Activated T-helper 1 cell treated with anti-CD3 and anti-CD28 coated beads, Interleukin-2, amount 50 U/mL, for 16 hours (primary cell): ENCODE results near the gene DNAL4.

Experiments used
- DNase-seq, 2 donors: peaks; one replicate each; pipeline ENCODE4 v3.0.0-alpha.2; 2020; ENCODE audit warnings: low read depth in 1 of 2, low spot score in 1 of 2

The DNAL4 gene, protein sequence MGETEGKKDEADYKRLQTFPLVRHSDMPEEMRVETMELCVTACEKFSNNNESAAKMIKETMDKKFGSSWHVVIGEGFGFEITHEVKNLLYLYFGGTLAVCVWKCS

DNA sequence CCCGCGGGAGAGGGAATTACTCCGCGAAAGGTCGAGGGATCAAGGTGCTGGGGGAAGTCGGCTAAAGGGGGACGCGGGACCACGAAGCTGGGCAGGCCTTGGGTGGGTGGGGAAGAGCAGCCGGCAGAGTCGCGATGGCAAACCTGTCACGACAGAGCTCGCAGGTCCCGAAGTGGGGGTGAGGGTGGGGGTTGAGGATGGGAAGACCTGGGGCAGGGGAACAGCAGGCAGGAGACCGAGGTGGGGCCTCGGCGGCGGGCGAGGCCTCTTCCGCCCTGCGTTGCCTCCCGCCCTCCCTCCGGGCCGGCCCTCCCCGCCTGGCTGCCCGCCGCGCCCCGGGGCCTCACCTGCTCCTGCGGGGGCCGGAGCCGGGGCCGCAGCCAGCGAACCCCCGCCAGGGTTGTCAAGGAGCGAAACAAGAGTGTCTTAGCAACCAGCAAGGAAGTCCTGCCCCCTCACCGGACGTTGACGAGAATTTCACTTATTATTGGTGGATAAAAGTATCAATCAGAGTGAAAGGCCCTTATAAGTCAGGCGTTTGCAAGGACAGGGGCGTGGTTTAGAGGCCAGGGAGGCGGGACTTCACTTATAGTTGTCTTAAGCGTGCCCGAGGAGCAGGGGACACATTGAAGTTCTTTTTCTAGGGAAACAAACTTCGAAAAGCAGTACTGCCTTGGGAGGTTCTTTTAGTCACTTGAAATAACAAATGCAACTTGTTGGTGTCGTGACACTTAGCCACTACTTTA, at the start of gene DNAL4:
Gene DNAL4, minus strand, starts transcription at position 423 of the 746 bp plus-strand sequence. CDS start 11,412 bp downstream, outside the sequence.
- DNase-seq, result peak; percentile 79 to 80

DNA sequence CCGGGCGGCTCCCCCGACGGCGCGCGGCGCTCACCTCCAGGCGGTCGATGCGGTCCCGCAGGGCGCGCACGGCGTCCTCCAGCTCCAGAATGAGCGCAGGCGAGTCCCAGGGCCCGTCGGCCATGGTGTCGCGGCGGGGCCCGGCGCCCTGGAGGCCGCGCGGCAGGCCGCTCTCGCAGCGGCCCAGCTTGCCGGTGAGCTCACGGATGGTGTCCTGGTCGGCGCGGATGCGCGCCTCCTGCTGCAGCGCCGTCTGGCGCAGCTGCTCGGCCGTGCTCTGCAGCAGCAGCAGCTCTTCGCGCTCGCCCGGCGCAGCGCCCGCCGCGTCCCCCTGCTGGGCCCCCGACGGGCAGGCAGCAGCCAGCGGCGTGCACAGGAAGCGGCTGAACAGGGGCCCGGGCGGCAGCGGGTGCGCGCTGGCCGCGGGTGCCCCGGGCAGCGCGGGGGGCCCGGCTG, 49.3 kb upstream of the DNAL4 start:
- DNase-seq, result peak in 1 of 2 donors; percentile 43

DNA sequence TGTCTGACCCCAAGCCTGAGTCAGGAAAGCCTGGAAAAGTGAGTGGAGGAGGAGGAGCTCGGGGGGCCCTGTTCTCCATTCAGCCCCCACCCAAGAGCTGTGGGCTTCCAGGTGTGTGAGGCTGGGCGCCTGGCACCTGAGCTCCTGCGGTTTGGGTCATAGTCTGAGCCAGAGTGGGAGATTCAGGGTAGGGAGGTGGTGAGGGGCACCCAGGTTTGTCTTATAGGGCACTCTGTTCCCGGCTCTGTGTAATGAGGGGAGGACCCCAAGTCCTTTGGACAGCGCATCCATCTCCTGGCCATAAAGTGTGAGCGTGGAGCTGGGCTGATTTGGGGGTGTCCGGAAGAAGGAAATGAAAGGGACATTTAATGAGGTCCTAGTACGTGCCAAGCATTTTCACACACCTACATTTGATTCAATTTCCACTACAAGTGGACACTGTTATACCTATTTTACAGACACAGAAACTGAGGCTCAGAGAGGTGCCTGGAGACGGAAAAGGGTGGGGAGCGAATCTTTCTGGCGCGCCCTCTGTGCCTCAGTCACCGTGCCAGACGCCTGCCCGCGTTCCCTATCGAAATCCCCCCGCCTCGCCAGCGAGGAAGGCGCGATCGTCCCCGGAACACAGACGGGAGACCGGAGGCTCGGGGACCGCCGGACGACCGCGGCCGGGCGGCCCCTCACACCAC, 48.7 kb upstream of the DNAL4 start:
- no peak for DNase-seq

DNA sequence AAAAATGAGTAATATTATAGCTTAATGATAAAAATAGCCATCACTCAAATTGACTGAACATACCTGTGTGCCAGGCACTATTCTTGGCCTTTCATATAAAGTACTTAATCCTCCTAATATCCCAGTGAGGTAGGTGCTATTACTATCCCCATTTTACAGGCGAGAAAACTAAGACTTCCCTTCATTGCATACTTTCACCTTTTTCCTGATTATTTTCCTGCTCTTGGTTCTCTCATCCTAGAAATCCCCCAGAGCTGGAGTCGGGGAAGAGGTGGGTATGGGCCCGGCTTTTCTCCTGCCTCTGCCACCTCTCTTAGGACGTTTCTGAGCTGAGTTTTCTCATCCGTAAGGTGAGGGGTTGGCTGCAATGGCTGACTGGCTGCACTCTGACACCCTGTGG, 47.7 kb upstream of the DNAL4 start:
- DNase-seq, result no peak

DNA sequence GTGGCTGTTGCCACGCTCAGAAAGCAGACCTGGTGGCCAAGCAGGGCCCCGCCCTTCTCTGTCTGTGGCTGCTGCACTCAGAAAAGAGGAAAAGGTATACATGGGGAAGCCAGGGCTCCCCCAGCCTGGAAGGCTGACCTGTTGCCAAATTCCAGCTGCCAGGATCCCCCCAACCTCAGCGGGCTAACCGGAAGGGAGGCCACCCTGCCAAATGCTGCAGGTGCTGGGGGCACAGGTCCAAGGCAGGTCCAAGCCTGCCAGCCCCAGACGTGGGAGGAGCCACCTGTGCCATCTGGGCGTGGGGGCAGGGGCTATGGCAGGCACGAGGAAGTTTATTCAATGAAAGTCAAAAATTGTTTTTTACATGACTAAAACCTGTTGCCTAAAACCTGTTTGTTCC, 47.3 kb upstream of the DNAL4 start:
- DNase-seq, result no peak

DNA sequence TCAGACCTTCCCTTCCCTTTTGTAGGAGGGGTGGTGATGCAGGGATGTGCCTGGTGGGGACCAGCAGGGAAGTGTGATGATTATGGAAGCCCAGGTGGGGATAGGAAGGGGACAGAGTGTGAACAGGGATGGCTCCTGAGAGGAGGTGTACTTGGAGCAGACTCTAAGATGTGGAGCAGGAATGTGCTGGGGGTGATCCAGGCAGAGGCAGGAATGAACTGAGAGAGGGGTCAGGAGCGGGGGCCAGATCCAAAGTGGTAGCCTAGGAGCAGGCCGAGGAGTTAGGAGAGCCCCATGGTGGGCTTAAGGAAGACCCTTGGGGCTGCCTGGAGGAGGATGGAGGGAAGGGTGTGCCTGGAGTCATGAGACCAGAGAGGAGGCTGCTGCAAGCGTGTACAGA, 46.2 kb upstream of the DNAL4 start:
- DNase-seq, result no peak

DNA sequence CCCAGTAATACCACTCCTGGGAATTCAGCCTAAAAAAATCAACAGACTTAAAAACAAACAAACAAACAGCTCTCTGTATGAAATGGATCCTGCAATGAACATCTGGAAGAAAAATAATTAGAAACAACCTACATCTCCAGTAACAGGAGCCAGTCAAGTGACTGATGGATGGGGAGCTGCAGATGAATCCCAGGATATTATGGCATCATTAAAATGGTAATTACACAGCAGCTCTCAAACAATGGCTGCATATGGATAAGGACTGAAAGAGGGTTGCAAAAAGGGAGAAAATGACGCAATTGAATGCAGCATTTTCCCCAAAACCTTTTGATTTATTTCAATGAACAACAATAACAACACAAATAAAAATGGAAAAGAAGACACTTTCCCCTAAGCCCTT, 45.7 kb upstream of the DNAL4 start:
- DNase-seq, result no peak

DNA sequence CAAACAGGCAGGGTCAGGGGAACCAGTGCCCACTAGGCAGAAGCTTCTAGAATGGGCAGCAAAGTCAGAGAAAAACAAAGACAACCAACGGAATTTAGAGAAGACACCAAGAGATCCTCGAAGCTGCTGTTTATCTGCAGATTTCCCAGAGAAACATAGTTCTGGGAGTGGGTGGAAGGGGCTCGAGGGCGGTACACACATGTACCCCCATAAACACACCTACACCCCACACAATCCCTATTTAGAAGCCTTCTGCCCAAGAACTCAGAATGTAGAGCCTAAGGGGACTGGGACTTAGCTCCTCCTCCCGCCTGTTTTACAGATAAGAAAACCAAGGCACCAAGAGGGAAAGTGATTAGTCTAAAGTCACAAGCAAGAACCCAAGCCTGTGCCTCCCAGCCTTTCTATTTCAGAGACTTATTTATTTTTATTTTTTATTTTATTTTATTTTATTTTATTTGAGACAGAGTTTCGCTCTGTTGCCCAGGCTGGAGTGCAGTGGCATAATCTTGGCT, 43.5 kb upstream of the DNAL4 start:
- no peak for DNase-seq

DNA sequence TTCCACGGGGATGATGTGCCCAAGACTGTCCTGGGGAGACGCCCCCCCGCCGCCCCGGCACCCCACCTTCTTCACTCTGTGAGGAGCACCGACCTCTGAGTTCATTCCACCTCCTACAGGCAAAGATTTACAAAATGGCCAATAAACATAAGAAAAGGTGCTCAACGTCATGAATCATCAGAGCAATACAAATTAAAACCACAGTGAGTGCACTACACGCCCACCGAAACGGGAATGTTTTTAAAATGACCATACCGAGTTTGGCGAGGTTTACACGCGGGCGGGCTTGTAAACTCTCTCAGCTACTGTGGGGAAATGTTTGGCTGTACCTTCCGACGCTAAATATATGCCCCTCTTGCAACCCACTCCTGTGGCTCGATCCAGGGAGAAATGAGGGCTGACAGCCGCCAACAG, 42.0 kb upstream of the DNAL4 start:
- DNase-seq, result no peak

DNA sequence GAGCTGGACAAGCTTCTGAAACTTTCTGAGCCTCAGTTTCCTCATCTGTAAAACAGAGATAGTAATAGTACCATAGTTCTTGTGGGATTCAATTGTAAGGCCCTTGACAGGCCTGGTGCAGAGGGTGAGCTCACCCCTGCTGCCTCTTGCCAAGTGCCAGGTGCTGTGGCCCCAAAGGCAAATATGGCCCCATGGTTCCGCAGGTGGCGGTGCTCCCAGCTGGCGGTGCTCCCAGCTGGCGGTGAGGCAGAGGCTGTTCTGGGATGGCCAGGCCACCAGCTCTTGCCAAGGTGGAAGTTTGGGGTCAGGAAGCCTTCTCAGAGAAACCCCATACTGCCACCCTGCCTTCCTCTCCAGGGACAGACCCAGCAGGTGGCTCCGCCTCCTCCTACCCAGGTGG, 41.0 kb upstream of the DNAL4 start:
- no peak for DNase-seq

DNA sequence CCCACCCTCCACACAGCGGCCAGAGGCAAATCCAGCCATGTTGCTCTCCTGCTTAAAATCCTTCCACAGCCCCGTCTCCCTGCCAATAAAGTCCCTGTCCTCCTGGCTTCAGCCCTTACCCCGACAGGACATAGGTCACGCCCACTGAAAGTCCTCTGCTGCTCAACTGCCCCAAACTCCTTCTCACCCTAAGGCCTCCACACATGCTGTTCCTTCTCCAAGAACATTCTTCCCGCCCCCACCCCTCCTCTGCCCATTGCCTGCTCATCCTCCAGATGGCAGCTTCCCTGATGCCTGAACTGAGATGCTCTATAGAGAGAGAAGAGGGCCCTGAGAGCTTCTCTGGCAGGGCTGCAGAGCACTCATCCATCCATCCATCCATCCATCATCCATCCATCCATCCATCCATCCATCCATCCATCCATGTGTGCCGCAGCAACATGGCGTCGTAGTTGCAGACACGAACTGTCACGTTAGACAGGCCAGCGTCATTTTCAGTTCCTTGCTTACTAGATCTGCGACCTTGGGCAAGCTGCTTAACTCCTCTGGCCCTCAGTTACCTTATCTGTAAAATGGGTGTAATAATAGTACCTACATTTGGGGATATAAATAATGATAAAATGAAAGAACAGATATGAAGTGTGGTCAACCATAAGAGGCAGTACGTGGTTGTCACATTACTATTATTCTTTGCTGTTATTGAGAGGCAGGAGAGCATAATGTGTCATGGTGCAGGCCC, 40.4 kb upstream of the DNAL4 start:
- no peak for DNase-seq

DNA sequence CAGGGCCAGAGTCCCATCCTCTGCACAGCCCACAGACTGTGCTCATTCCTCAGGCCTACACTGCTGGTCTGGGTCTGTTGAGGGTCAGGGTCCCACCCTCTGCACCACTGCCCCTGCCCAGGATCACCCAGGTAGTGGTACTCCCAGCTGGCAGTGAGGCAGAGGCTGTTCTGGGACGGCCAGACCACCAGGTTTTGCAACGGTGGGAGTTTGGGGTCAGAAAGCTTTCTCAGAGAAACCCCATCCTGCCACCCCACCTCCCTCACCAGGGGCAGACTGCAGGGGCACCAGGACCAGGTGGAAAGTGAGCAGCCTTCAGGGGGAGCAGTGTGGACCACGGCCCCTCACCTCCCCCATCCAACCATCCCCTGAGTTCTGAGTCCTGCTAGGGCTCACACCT, 39.1 kb upstream of the DNAL4 start:
- DNase-seq, result no peak

DNA sequence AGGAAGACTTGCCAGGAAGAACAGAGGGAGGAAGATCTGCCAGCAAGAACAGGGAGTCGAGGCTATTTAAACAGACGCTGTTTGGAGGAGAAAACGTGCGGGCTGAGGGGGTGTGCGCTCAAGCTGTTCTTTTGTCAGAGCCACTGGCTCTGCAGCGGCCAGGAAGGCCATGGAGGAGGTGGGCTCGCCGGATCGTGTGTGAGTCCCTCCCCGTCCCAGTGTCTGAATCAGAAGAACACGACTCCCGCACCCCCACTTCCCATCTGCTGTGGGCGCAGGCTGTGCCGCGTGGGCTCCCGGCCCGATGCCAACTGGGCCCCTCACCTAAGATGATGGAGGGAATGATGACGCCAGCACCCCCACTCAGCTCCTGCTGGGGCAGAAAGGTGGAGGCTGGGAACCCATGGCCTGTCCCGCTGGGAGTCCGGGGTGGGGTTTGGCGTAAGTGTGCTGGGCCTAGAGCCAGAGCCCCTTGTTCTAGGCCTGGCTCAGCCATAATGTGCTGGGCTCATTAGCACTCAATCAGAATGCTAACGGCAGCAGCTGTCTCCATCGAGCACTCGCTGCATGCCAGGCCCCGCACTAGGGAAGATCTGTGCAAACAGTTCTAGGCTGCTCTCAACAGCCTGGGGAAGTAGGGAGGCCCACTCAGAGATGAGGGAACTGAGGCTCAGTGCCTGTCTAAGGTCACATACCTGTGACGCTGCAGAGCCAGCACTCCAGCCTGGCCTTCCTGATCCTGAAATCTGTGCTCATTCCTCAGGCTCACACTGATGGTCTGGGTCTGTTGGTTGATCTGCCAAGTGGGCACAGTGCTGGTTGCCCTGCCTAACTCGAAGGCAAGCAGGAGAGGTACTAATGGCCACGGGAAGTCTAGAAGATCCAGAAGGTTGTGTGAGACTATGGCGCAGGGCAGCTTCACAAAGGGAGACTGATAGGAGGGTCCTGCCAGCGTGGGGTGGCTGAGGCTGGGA, 38.3 kb upstream of the DNAL4 start:
- no peak for DNase-seq

DNA sequence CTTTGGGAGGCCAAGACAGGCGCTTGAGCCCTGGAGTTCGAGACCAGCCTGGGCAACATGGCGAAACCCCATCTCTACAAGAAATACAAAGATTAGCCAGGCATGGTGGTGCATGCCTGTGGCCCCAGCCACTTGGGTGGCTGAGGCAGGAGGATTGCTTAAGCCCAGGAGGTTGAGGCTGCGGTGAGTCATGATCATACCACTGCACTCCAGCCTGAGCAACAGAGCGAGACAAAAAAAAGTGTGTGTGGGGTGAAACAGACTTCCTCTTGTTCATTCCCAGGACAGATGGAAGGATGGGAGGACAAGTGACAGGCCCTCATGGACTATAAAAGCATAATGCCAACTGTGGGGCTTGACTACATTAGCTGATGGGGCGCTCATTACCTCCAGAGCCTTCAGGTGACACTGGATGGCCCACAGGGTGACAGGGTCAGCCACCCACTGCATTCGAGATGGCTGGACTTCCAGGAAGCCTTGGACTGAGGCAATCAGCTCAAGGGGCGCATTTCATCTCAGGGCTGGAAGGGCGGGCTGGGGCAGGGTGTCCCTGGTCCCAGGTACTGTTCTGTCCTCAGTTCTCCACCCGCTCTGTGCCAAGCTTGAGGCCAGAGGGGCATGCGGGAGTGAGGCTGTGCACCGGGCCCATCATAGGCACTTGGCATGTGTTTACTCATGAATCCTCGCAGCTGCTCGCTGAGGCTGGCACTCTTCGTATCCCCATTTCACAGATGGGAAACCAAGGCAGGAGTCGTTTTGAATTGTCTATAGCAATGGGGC, 37.4 kb upstream of the DNAL4 start:
- DNase-seq, result no peak

DNA sequence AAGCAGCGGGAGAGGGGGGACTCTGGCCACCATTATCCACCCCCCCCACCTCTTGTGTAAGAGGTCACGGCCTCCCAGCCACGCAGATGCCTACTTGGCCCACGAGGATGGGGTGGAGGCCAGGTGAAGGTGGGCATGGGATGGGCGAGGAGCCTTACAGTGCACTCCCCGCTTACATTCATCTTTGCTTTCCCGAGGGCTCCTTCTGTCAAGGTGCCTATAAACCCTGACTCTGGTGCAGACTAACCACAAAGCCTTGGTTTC, 36.8 kb upstream of the DNAL4 start:
- no peak for DNase-seq

DNA sequence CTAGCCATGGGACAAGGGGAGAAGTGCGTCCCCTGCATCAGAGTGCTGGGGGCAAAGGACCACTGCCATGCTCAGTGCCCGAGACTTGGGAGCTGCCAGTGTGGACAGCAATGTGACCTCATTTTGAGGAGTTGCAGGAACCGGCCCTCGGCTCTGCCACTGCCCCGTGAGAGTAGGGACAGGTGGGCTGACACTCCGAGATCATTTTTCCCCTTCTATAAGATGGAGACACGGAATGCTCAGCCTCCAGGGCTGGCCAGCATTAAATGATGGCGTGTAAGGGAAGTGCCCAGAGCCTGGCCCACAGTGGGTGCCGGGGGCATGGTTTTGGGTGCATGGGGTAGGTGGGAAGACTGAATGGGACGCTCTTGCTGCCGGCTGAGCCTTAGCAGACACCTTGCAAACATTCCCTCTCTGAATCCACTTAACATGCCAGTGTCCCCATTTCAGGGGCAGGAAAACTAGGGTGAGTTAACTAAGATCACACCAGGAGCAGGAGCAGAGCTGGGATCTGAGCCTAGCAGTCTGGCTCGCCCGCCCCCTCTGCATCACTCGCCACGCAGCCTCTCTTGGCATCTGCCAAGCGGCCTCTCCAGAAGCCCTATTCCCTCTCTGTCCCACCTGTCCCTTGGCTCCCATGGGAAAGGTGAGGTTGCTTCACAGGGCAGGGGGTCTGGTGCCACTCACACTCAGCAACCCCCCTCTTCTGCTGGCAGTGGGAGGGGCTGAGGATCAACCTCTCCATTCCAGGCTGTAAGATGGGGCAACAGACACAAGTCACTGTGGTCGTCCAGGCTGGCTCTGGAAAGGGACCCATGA, 36.3 kb upstream of the DNAL4 start:
- no peak for DNase-seq

DNA sequence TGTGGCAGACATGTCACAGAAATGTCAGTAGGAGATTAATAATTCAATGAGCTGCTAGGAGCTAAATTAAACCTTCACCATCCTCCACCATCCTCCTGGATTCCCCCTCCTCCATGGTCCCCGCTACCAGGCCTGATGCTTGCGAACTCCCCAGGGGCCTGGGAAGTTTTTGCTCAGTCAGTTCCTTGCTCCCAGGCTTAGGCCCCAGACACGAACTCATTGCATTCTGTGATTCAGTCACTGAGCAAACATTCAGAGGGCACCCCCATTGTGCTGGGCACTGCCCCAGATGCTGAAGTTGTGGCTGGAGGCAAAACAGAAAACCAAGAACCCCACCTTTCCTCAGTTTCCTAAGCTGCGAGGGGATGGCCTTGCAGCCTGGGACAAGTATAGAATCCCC, 35.5 kb upstream of the DNAL4 start:
- no peak for DNase-seq

DNA sequence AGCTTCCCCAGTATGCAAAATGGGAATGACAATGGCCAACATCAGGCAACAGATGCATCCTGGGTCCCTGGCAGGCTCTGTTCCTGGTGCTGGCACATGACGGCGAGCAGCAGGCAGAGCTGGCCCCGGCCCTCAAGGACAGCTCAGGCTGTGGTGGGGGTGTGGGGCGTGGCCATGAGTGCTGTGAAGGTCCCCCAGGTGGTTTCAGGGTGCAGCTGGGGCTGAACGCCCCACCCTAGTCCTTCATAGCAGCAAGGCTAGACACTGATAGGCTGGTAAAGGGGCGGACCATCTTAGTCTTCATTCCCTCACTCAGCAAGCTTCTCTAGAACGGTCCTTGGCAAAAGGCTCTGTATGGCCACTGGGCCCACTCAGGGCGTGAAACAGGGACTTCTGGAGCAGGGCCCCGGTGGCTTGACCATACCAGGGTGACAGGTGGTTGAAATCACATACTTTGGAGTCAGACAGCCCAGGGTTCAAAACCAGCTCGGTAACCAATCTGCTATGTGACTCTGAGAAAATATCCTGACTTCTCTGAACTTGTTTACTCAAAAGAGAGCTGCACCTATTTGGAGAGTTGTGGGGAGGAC, 34.8 kb upstream of the DNAL4 start:
- DNase-seq, result no peak

DNA sequence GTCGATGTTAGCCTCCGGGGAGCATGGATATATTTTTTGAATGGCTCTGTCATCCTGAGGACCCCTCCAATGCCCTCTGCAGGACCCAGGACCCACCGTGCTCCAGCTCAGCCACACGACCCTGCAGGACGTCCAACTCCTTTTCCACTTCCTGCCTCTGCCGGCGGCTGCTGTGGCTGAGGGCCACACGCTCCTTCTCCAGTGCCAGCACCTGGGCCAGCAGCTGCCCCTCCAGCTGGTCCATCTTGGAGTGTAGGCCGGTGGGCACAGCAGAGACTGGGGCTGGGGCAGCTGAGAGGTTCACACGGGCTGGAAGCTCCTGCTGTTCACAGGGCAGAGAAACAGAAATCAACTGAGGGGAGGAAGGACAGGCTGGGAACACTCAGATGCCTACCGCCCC, 34.2 kb upstream of the DNAL4 start:
- DNase-seq, result no peak
